Mesenchymal stem cell (in vitro differentiated cells and primary cell): ENCODE results near the gene GET4.

Experiments
- DNase-seq: peaks from one replicate; pipeline ENCODE4 v3.0.0-alpha.2; 2013
- H2AFZ ChIP-seq: one replicate; pipeline ENCODE4 v1.6.1; 2013; ENCODE audit warnings: low read depth, mild to moderate bottlenecking, control low read depth, inconsistent platforms, low read length, moderate library complexity
- H2AK5ac ChIP-seq: 2 replicates; pipeline ENCODE4 v1.6.1; 2013; ENCODE audit warnings: low read length, moderate library complexity, mild to moderate bottlenecking, inconsistent platforms; ENCODE audit not compliant: severe bottlenecking
- H2BK120ac ChIP-seq: one replicate; pipeline ENCODE4 v1.6.1; 2013; ENCODE audit warnings: low read depth, mild to moderate bottlenecking, inconsistent platforms, low read length, moderate library complexity
- H2BK12ac ChIP-seq, 2 experiments: one replicate each; pipeline ENCODE4 v1.6.1; 2013; ENCODE audit warnings: inconsistent platforms in 2 of 2, low read length in 2 of 2, mild to moderate bottlenecking in 2 of 2, moderate library complexity in 2 of 2, control low read depth in 1 of 2
- H2BK15ac ChIP-seq: one replicate; pipeline ENCODE4 v1.6.1; 2013; ENCODE audit warnings: mild to moderate bottlenecking, low read depth, inconsistent platforms; ENCODE audit not compliant: poor library complexity, severe bottlenecking
- H2BK5ac ChIP-seq: 2 replicates; pipeline ENCODE4 v1.6.1; 2013; ENCODE audit warnings: low read depth, mild to moderate bottlenecking, low read length, control low read depth, inconsistent platforms; ENCODE audit not compliant: poor library complexity, severe bottlenecking
- H3K14ac ChIP-seq, 2 experiments: one replicate each; pipeline ENCODE4 v1.6.1; 2013; ENCODE audit warnings: inconsistent platforms in 2 of 2, low read length in 2 of 2, control low read depth in 1 of 2, mild to moderate bottlenecking in 1 of 2, moderate library complexity in 1 of 2
- H3K18ac ChIP-seq, 2 experiments: one replicate each; pipeline ENCODE4 v1.6.1; 2013; ENCODE audit warnings: inconsistent platforms in 2 of 2, low read length in 2 of 2, control low read depth in 1 of 2, low read depth in 1 of 2, mild to moderate bottlenecking in 1 of 2
- H3K23ac ChIP-seq, 2 experiments: one replicate each; pipeline ENCODE4 v1.6.1; 2013; ENCODE audit warnings: inconsistent platforms in 2 of 2, low read length in 2 of 2, mild to moderate bottlenecking in 2 of 2, moderate library complexity in 2 of 2, control low read depth in 1 of 2
- H3K27ac ChIP-seq: 2 replicates; pipeline ENCODE4 v1.5.1; 2013; ENCODE audit warnings: mild to moderate bottlenecking, moderate library complexity, low read length, control low read depth, inconsistent platforms; ENCODE audit not compliant: poor library complexity, severe bottlenecking
- H3K27me3 ChIP-seq, 2 experiments: 2 replicates each; pipeline versions ENCODE4 v1.6.1 to v1.7.0; 2013; ENCODE audit warnings: low read length in 2 of 2, mild to moderate bottlenecking in 2 of 2, moderate library complexity in 2 of 2, control low read depth in 1 of 2, inconsistent platforms in 1 of 2; ENCODE audit not compliant: control insufficient read depth in 1 of 2, insufficient read depth in 1 of 2
- H3K36me3 ChIP-seq, 2 experiments: 2 replicates each; pipeline versions ENCODE4 v1.6.1 to v1.7.0; 2013; ENCODE audit warnings: low read length in 2 of 2, control low read depth in 1 of 2, inconsistent platforms in 1 of 2, low read depth in 1 of 2, mild to moderate bottlenecking in 1 of 2; ENCODE audit not compliant: insufficient read depth in 2 of 2, control insufficient read depth in 1 of 2
- H3K4ac ChIP-seq, 2 experiments: one replicate each; pipeline ENCODE4 v1.6.1; 2013; ENCODE audit warnings: inconsistent platforms in 2 of 2, low read length in 2 of 2, mild to moderate bottlenecking in 2 of 2, moderate library complexity in 2 of 2, control low read depth in 1 of 2, low read depth in 1 of 2
- H3K4me1 ChIP-seq: 2 replicates; pipeline ENCODE4 v1.6.1; 2013; ENCODE audit warnings: low read depth, low read length, control low read depth; ENCODE audit not compliant: control insufficient read depth, insufficient read depth
- H3K4me2 ChIP-seq: 2 replicates; pipeline ENCODE4 v1.6.1; 2013; ENCODE audit warnings: low read length, mild to moderate bottlenecking, inconsistent platforms; ENCODE audit not compliant: poor library complexity, severe bottlenecking
- H3K4me3 ChIP-seq, 2 experiments: 2 replicates each; pipeline versions ENCODE4 v1.5.1 to v1.7.0; 2013; ENCODE audit warnings: low read length in 2 of 2, mild to moderate bottlenecking in 2 of 2, control low read depth in 1 of 2, low read depth in 1 of 2; ENCODE audit not compliant: insufficient read depth in 1 of 2
- H3K79me1 ChIP-seq: replicated peaks from 2 replicates; pipeline ENCODE4 v1.6.1; 2013; ENCODE audit warnings: mild to moderate bottlenecking, control low read depth, low read length, inconsistent platforms; ENCODE audit not compliant: poor library complexity, severe bottlenecking
- H3K9ac ChIP-seq: 2 replicates; pipeline ENCODE4 v1.7.0; 2013; ENCODE audit warnings: mild to moderate bottlenecking, low read length, moderate library complexity
- H3K9me3 ChIP-seq: 2 replicates; pipeline ENCODE4 v1.7.0; 2013; ENCODE audit warnings: mild to moderate bottlenecking, low read length; ENCODE audit not compliant: control insufficient read depth
- H4K8ac ChIP-seq: one replicate; pipeline ENCODE4 v1.6.1; 2013; ENCODE audit warnings: inconsistent platforms, mild to moderate bottlenecking, low read length, moderate library complexity
- H4K91ac ChIP-seq: one replicate; pipeline ENCODE4 v1.6.1; 2013; ENCODE audit warnings: mild to moderate bottlenecking, low read length, inconsistent platforms
- WGBS: methylation state at CpG from one replicate; pipeline ENCODE4 v1.1.7; 2013; ENCODE audit warnings: mixed read lengths; 5-methylcytosine and 5-hydroxymethylcytosine counted together

Gene GET4

DNA sequence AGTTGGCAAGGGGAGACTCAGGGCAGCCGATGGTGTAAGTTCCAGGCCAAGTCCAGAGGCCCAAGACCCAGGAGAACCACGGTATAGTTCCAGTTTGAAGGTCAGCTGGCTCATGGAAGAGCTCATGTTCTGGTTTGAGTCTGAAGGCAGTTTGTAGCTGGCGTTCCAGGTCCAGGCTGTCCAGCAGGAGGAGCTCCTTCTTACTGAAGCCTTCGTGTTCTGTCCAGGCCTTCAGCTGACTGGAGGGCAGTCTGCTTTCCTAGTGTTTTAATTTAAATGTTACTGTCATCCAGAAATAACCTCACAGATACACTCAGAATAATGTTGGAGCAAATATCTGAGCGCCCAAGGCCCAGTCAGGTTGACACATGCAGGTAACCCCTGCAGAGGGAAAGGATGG is 39.9 kb upstream of the GET4 start:
- H3K4ac ChIP-seq, result no peak overlapping the region
- no peak overlapping the region for H2AFZ ChIP-seq
- H3K18ac ChIP-seq, result no peak overlapping the region
- H3K27me3 ChIP-seq, result no peaks in the 10 kb centered on the region
- no peak overlapping the region for H2BK12ac ChIP-seq
- no peak overlapping the region for H4K8ac ChIP-seq
- H3K27ac ChIP-seq, result no peak overlapping the region
- peaks cover 26% of the 10 kb centered on the region for H3K4me1 ChIP-seq
- peaks cover 37% of the 10 kb centered on the region for H3K79me1 ChIP-seq
- H2BK120ac ChIP-seq, result no peak overlapping the region
- H3K9ac ChIP-seq, result peak overlapping the region; percentile 62
- no peak overlapping the region for H2AK5ac ChIP-seq
- H3K9me3 ChIP-seq, result no peaks in the 10 kb centered on the region
- H2BK15ac ChIP-seq, result no peak overlapping the region
- H3K4me3 ChIP-seq, result no peak overlapping the region
- no peak overlapping the region for H4K91ac ChIP-seq
- H3K14ac ChIP-seq, result no peak overlapping the region
- DNase-seq, result peak; percentile 65
- H3K23ac ChIP-seq, result no peak overlapping the region
- H3K4me2 ChIP-seq, result no peak overlapping the region
- H3K36me3 ChIP-seq, result peaks cover 37 to 47% of the 10 kb centered on the region in 2 experiments
- WGBS, result 69% methylated on average over 5 of the region's 5 CpGs
- no peak overlapping the region for H2BK5ac ChIP-seq

DNA sequence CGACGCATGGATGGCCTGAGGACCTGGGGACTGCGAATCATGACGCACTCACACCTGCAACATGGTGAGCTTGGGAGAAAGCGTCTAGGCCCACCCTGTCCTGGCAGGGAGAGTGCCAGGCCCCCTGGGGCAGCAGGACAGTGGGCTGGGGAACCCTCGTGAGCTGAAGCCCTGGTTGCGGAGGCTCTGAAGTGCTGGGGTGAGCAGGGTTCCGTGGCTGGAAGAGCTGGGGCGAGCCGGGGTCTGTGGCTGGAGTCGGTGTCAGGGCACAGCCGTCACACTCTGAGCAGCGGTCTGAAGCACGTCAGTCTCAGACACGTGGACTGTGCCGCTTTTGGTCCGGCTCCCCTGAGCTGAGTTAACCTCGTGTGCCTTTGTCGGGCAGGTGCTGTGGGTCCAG is 39.4 kb upstream of the GET4 start:
- H3K9me3 ChIP-seq, result no peaks in the 10 kb centered on the region
- H3K27me3 ChIP-seq, result no peaks in the 10 kb centered on the region
- H3K4ac ChIP-seq, result no peak overlapping the region
- H2BK5ac ChIP-seq, result no peak overlapping the region
- no peak overlapping the region for H3K14ac ChIP-seq
- H3K23ac ChIP-seq, result no peak overlapping the region
- no peak overlapping the region for H2BK120ac ChIP-seq
- H4K8ac ChIP-seq, result no peak overlapping the region
- H4K91ac ChIP-seq, result no peak overlapping the region
- H3K4me3 ChIP-seq, result no peak overlapping the region
- peak overlapping the region in 1 of 2 experiments; percentile 11 for H2BK12ac ChIP-seq
- peak overlapping the region; percentile 62 for H3K9ac ChIP-seq
- H3K79me1 ChIP-seq, result peaks cover 39% of the 10 kb centered on the region
- WGBS, result 97% methylated on average over 17 of the region's 19 CpGs
- no peak overlapping the region for H2BK15ac ChIP-seq
- H3K4me1 ChIP-seq, result peaks cover 26% of the 10 kb centered on the region
- H3K27ac ChIP-seq, result no peak overlapping the region
- H2AK5ac ChIP-seq, result no peak overlapping the region
- H3K4me2 ChIP-seq, result no peak overlapping the region
- H3K18ac ChIP-seq, result no peak overlapping the region
- peaks cover 43 to 50% of the 10 kb centered on the region in 2 experiments for H3K36me3 ChIP-seq
- no peak overlapping the region for H2AFZ ChIP-seq
- DNase-seq, result no peak

DNA sequence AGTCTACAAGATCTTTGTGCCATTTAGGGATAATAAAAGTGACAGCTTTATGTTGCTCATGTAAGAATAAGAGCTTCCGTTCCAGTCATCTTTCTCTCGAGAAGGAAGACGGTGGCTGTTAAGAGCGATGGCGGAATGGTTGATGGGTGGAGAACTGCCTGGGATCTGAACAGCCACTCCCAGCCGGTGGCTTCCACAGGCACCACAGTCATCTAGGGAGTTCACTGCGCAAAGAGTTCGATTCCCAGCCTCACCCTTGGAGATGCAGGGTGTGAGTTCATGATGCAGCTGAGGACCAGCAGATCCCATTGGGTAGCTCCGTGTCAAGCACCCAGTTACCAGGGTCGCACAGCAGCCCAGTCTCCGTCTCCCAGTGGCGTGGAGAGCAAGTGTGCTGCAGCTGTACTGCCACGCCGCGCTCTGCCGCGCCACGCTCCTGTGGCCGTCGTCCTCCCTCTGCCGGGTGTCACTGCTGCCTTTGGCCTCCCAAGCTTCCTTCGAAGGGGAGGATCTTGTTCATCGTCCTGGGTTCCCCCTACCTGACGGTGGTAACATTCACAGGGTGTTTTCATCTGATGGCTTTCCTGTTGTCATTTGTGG is 36.3 kb upstream of the GET4 start:
- Histone ChIP-seq H3K27ac (no peak overlapping the region), H3K27me3 (no peaks in the 10 kb centered on the region), H2BK5ac (no peak overlapping the region), H2BK12ac (no peak overlapping the region), H4K91ac (no peak overlapping the region), H3K36me3 (peaks cover 65 to 72% of the 10 kb centered on the region in 2 experiments), H4K8ac (no peak overlapping the region), H3K4me3 (peak overlapping the region in 1 of 2 experiments; percentile 19), H2AK5ac (no peak overlapping the region), H2BK120ac (no peak overlapping the region), H3K9ac (no peak overlapping the region), H3K9me3 (no peaks in the 10 kb centered on the region), H3K4me2 (no peak overlapping the region), H3K14ac (no peak overlapping the region), H3K23ac (no peak overlapping the region), H2AFZ (no peak overlapping the region), H3K18ac (no peak overlapping the region), H2BK15ac (no peak overlapping the region), H3K4ac (no peak overlapping the region), H3K79me1 (peaks cover 53% of the 10 kb centered on the region), H3K4me1 (peaks cover 13% of the 10 kb centered on the region)
- 92% methylated on average over 24 of the region's 24 CpGs for WGBS
- DNase-seq, result no peak

DNA sequence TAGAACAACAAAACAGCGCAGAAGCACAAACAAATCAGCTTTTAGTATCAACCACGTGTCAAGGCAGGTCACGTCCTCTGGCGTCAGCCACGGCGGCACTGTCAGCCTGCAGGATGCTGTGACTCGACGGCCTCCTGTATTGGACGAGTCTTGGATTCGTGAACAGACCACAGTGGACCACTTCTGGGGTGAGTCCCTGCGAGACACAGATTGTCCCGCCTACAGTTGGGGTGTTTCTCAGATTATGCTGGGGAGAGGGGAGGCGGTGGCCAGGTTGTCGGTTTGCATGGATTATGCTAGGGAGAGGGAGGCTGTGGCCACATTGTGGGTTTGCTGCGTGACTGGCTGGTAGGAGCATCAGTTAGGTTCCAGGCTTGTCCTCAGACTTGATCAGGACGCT is 34.4 kb upstream of the GET4 start:
- Histone ChIP-seq H2AFZ (no peak overlapping the region), H3K4me2 (no peak overlapping the region), H3K9me3 (no peaks in the 10 kb centered on the region), H3K4ac (no peak overlapping the region), H3K79me1 (peaks cover 41% of the 10 kb centered on the region), H3K23ac (no peak overlapping the region), H2AK5ac (no peak overlapping the region), H4K91ac (no peak overlapping the region), H4K8ac (no peak overlapping the region), H2BK5ac (no peak overlapping the region), H2BK12ac (no peak overlapping the region), H3K4me1 (peaks cover 6% of the 10 kb centered on the region), H3K9ac (no peak overlapping the region), H3K27me3 (no peaks in the 10 kb centered on the region), H3K27ac (no peak overlapping the region), H2BK15ac (no peak overlapping the region), H3K18ac (no peak overlapping the region), H2BK120ac (no peak overlapping the region), H3K4me3 (no peak overlapping the region), H3K36me3 (peaks cover 61 to 69% of the 10 kb centered on the region in 2 experiments), H3K14ac (no peak overlapping the region)
- 91% methylated on average over 16 of the region's 16 CpGs for WGBS
- no peak for DNase-seq
